Activated effector memory CD4-positive, alpha-beta T cell treated with anti-CD3 and anti-CD28 coated beads, Interleukin-2, amount 50 U/mL, for 16 hours (primary cell): ENCODE results near the gene STEAP4.

ENCODE experiments used
- DNase-seq: peaks from one replicate; pipeline ENCODE4 v3.0.0-alpha.2; 2020

The STEAP4 gene

GRCh38 chr7:88306590-88307048, at the start of gene STEAP4:
STEAP4 (minus strand) TSS chr7:88306894; CDS start chr7:88284269, 22,625 bp downstream.
- DNase-seq = no peak

- DNase-seq = no peak
Observed at GRCh38 chr7:88355011-88355410, 48.3 kb upstream of the STEAP4 start.

- no peak for DNase-seq
Observed at GRCh38 chr7:88350118-88350517, 43.4 kb upstream of the STEAP4 start.

- DNase-seq = no peak
Observed at GRCh38 chr7:88347517-88347916, 40.8 kb upstream of the STEAP4 start.

GRCh38 chr7:88347090-88347489, 40.4 kb upstream of the STEAP4 start:
- no peak for DNase-seq

- no peak for DNase-seq
Observed at GRCh38 chr7:88346357-88346756, 39.7 kb upstream of the STEAP4 start.

- DNase-seq = no peak
Observed at GRCh38 chr7:88344956-88345832, 38.5 kb upstream of the STEAP4 start.

- DNase-seq = no peak
Observed at GRCh38 chr7:88344271-88344670, 37.6 kb upstream of the STEAP4 start.

GRCh38 chr7:88339195-88339922, 32.7 kb upstream of the STEAP4 start:
- no peak for DNase-seq

- DNase-seq = no peak
Observed at GRCh38 chr7:88338503-88338902, 31.8 kb upstream of the STEAP4 start.

- DNase-seq = no peak
Observed at GRCh38 chr7:88337572-88337971, 30.9 kb upstream of the STEAP4 start.

- DNase-seq = no peak
Observed at GRCh38 chr7:88331322-88331721, 24.6 kb upstream of the STEAP4 start.

- no peak for DNase-seq
Observed at GRCh38 chr7:88329532-88330463, 23.1 kb upstream of the STEAP4 start.

GRCh38 chr7:88328787-88329186, 22.1 kb upstream of the STEAP4 start:
- no peak for DNase-seq

GRCh38 chr7:88324699-88325098, 18.0 kb upstream of the STEAP4 start:
- no peak for DNase-seq

GRCh38 chr7:88322151-88322550, 15.5 kb upstream of the STEAP4 start:
- no peak for DNase-seq

GRCh38 chr7:88321694-88322093, 15.0 kb upstream of the STEAP4 start:
- DNase-seq = no peak

- DNase-seq = no peak
Observed at GRCh38 chr7:88318196-88318595, 11.5 kb upstream of the STEAP4 start.

- no peak for DNase-seq
Observed at GRCh38 chr7:88317422-88317821, 10.7 kb upstream of the STEAP4 start.

- no peak for DNase-seq
Observed at GRCh38 chr7:88316456-88316855, 9.8 kb upstream of the STEAP4 start.

- DNase-seq = no peak
Observed at GRCh38 chr7:88315522-88315921, 8.8 kb upstream of the STEAP4 start.

- DNase-seq = no peak
Observed at GRCh38 chr7:88314061-88314491, 7.4 kb upstream of the STEAP4 start.
